Stimulated activated naive CD4-positive, alpha-beta T cell treated with Interleukin-2 at 50 U/mL for 16 hours (primary cell): ENCODE measurements around the gene IYD.

ENCODE experiments used
- DNase-seq: peaks from one replicate; lab custom pipeline; 2025; lab: John Stamatoyannopoulos, UW

Gene IYD

GRCh38 chr6:150395388-150396009 is 26.7 kb downstream of the IYD start:
- DNase-seq: peak; percentile 6

- no peak for DNase-seq
Observed at GRCh38 chr6:150403458-150404246, 34.8 kb downstream of the IYD start.

- no peak for DNase-seq
Observed at GRCh38 chr6:150406948-150407347, 38.1 kb downstream of the IYD start.

GRCh38 chr6:150408842-150409241 is 40.0 kb downstream of the IYD start:
- no peak for DNase-seq

- DNase-seq: no peak
Observed at GRCh38 chr6:150409576-150410066, 40.8 kb downstream of the IYD start.

GRCh38 chr6:150410399-150410798 is 41.6 kb downstream of the IYD start:
- no peak for DNase-seq

GRCh38 chr6:150410906-150411305 is 42.1 kb downstream of the IYD start:
- no peak for DNase-seq

GRCh38 chr6:150412221-150412620 is 43.4 kb downstream of the IYD start:
- DNase-seq: no peak

GRCh38 chr6:150413198-150413597 is 44.4 kb downstream of the IYD start:
- no peak for DNase-seq

GRCh38 chr6:150413781-150414281 is 45.0 kb downstream of the IYD start:
- no peak for DNase-seq

- no peak for DNase-seq
Observed at GRCh38 chr6:150416128-150416527, 47.3 kb downstream of the IYD start.

GRCh38 chr6:150417250-150417649 is 48.4 kb downstream of the IYD start:
- no peak for DNase-seq

- peak; percentile 11 for DNase-seq
Observed at GRCh38 chr6:150417899-150418826, 49.4 kb downstream of the IYD start.

GRCh38 chr6:150418827-150419594 is 50.2 kb downstream of the IYD start:
- peak; percentile 53 for DNase-seq

- no peak for DNase-seq
Observed at GRCh38 chr6:150420428-150420827, 51.6 kb downstream of the IYD start.

- DNase-seq: no peak
Observed at GRCh38 chr6:150420926-150421325, 52.1 kb downstream of the IYD start.

- no peak for DNase-seq
Observed at GRCh38 chr6:150425508-150425907, 56.7 kb downstream of the IYD start.

GRCh38 chr6:150426198-150426597 is 57.4 kb downstream of the IYD start:
- DNase-seq: no peak

- DNase-seq: no peak
Observed at GRCh38 chr6:150427037-150427602, 58.3 kb downstream of the IYD start.

- no peak for DNase-seq
Observed at GRCh38 chr6:150427843-150428242, 59.0 kb downstream of the IYD start.

GRCh38 chr6:150430815-150431214 is 62.0 kb downstream of the IYD start:
- DNase-seq: no peak
